ENCODE measurements around the gene UNC79.

UNC79 gene

DNA sequence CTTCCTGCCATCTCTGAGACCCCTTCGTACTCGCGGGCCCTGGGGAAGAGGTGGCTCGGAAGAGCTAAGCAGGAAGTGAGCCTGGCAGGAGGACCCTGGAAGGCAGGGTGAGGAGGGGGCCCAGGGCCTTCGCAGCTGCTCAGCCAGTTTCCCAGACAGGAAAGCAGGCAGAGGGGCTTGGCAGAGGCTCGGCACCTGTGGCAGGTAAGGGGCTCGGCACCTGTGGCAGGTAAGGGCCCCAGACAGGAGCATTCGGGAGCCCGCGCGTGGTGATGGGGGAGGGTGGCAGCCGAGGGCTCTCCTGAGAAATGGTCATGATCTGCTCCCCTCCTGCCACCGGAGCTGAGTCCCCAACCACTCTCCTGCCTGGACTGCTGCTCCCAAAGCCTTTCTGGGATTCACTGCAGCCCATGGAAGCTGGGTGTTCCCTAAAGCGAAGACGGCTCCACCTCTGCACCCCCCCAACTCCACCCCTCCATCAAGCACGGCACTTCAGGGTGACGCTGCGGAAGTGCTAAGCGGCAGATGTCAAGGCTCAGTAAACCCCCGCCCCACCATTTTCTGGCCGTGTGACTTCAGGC is 294.4 kb downstream of the UNC79 start:
- H2AFZ ChIP-seq = no peak overlapping the region
- TF ChIP-seq, protein P1, sequence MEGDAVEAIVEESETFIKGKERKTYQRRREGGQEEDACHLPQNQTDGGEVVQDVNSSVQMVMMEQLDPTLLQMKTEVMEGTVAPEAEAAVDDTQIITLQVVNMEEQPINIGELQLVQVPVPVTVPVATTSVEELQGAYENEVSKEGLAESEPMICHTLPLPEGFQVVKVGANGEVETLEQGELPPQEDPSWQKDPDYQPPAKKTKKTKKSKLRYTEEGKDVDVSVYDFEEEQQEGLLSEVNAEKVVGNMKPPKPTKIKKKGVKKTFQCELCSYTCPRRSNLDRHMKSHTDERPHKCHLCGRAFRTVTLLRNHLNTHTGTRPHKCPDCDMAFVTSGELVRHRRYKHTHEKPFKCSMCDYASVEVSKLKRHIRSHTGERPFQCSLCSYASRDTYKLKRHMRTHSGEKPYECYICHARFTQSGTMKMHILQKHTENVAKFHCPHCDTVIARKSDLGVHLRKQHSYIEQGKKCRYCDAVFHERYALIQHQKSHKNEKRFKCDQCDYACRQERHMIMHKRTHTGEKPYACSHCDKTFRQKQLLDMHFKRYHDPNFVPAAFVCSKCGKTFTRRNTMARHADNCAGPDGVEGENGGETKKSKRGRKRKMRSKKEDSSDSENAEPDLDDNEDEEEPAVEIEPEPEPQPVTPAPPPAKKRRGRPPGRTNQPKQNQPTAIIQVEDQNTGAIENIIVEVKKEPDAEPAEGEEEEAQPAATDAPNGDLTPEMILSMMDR (IDR thresholded peaks at IDR 0.05) = no peak
- H3K4me3 ChIP-seq (ENCODE audit: low read depth, low read length) = no peak overlapping the region
- H3K36me3 ChIP-seq (ENCODE audit: control insufficient read depth, insufficient read depth, low read length) = no peaks in the 10 kb centered on the region
- no peaks in the 10 kb centered on the region for H3K4me1 ChIP-seq
- H3K9ac ChIP-seq = no peak overlapping the region
- no peak overlapping the region for H3K4me2 ChIP-seq (ENCODE audit: low read length)
- H3K9me3 ChIP-seq (ENCODE audit: control insufficient read depth, low read length) = no peaks in the 10 kb centered on the region
- no peaks in the 10 kb centered on the region for H3K27me3 ChIP-seq (ENCODE audit: control insufficient read depth, insufficient read depth, low read length)
- no peak overlapping the region for H3K27ac ChIP-seq
- no peaks in the 10 kb centered on the region for H3K79me2 ChIP-seq

DNA sequence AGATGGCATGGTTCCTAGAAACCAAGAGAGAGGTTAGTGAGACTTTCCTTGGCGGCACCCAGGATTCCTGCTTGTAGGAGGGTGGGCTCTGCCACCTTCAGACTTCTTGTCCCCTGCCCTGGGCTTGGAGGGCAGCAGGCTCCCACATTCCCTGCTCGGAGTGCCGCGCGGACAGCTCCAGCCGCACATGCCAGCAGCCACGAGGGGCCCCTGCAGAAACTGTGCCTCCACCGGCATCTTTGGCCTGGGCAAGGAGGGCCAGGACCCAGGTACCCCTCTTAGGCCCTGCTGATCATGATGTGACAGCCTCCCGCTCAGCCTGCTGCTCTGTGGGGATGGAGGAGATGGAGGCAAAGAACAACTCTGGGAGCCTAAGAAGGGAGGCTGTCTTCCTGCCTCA is 295.3 kb downstream of the UNC79 start:
- H3K9ac ChIP-seq = no peak overlapping the region
- H3K27ac ChIP-seq = no peak overlapping the region

DNA sequence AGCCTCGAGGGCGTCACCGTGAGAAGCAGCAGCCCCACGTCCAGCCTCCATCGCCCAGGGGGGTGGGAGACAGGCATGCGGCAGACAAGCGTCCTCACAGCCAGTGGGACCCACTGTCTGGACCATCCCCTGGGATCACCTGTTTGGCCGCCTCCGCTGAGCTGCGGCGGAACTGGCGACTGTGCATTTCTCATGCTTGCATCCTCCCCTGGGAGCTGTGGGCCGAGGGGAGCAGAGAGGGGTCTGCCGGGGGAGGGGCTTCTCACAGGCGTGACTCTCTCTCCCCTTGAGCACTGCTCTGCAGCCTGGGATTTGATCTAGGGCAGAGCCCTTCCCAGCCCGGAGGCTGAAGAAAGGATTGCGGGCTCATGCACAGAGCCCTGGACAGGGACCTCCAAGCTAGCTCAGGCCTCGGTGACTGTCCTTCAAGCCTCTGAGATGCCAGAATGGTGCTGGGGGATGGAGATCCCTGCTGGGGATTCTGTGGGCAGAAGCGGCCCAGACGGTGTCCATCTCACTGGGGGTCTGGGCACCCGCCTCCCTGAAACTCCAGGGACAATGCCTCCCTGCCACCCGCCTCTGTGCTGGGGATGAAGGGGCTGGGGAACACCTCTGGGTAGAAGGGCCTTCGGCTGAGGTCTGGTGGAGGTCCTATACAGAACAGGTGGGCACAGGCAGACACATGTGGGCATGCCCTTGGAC is 296.5 kb downstream of the UNC79 start:
- Histone ChIP-seq H3K27ac (no peak overlapping the region), H3K9ac (no peak overlapping the region), H3K36me3 (ENCODE audit: control insufficient read depth, insufficient read depth, low read length) (no peaks in the 10 kb centered on the region), H3K4me2 (ENCODE audit: low read length) (no peak overlapping the region), H3K4me1 (no peaks in the 10 kb centered on the region), H3K27me3 (ENCODE audit: control insufficient read depth, insufficient read depth, low read length) (no peaks in the 10 kb centered on the region), H3K9me3 (ENCODE audit: control insufficient read depth, low read length) (no peaks in the 10 kb centered on the region), H3K4me3 (ENCODE audit: low read depth, low read length) (no peak overlapping the region), H3K79me2 (no peaks in the 10 kb centered on the region), H2AFZ (no peak overlapping the region)
- TF ChIP-seq, protein P1 (IDR thresholded peaks at IDR 0.05) = no peak

More for the DNA sequence above, 295.3 kb downstream of the UNC79 start:
- Histone ChIP-seq H3K36me3 (ENCODE audit: control insufficient read depth, insufficient read depth, low read length) (no peaks in the 10 kb centered on the region), H3K4me3 (ENCODE audit: low read depth, low read length) (no peak overlapping the region), H3K79me2 (no peaks in the 10 kb centered on the region), H3K4me2 (ENCODE audit: low read length) (no peak overlapping the region), H3K27me3 (ENCODE audit: control insufficient read depth, insufficient read depth, low read length) (no peaks in the 10 kb centered on the region), H3K9me3 (ENCODE audit: control insufficient read depth, low read length) (no peaks in the 10 kb centered on the region), H3K4me1 (no peaks in the 10 kb centered on the region), H2AFZ (no peak overlapping the region)
- TF ChIP-seq, protein P1 (IDR thresholded peaks at IDR 0.05) = no peak

DNA sequence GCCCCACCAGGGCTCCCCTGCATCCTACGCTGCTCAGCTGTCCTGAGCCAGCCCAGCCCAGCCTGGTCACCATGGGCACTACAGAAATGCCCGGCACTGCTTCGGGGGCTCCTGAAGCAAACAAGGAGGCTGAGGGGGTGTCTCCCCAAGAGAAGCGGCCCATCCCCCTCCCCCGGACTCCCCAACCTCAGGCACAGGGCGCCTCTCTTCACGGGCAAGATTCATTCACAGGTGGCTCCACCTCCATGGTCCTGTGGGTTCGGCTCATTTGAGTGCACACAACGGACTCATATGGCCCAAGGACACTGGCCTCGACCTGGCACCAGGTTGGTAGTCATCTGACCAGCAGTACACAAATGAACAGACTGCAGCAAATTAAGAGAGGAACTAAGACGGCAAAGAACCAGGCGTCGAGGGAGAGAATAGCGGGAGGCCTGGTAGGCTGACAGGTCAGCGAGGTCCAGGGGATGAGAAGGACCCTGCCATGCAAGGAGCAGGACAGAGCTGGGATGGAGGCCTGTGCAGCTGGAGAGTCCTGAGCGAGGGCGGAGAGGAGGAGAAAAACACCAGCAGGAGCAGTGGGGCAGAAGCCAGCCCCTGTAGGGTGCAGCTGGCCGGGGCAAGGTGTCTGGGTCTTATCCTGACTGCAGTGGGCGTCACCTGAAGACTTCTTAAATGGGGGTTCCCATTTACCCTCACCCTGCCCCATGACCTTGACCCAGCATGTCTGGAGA is 297.3 kb downstream of the UNC79 start:
- no peaks in the 10 kb centered on the region for H3K9me3 ChIP-seq (ENCODE audit: control insufficient read depth, low read length)
- no peak overlapping the region for H3K4me3 ChIP-seq (ENCODE audit: low read depth, low read length)
- no peak overlapping the region for H3K27ac ChIP-seq
- no peak overlapping the region for H3K4me2 ChIP-seq (ENCODE audit: low read length)
- no peaks in the 10 kb centered on the region for H3K36me3 ChIP-seq (ENCODE audit: control insufficient read depth, insufficient read depth, low read length)
- no peak overlapping the region for H2AFZ ChIP-seq
- H3K27me3 ChIP-seq (ENCODE audit: control insufficient read depth, insufficient read depth, low read length) = no peaks in the 10 kb centered on the region
- no peaks in the 10 kb centered on the region for H3K4me1 ChIP-seq
- H3K9ac ChIP-seq = no peak overlapping the region
- TF ChIP-seq, protein P1 (IDR thresholded peaks at IDR 0.05) = no peak
- H3K79me2 ChIP-seq = no peaks in the 10 kb centered on the region
